NCI-H2171 (cell line): ENCODE data around the gene SH3GLB1.

Source experiments
- DNase-seq: peaks from one replicate; lab custom pipeline; 2025; lab: John Stamatoyannopoulos, UW

Gene SH3GLB1

GRCh38 chr1:86774305-86775295, 70.2 kb downstream of the SH3GLB1 start:
- DNase-seq: peak; percentile 32

DNA sequence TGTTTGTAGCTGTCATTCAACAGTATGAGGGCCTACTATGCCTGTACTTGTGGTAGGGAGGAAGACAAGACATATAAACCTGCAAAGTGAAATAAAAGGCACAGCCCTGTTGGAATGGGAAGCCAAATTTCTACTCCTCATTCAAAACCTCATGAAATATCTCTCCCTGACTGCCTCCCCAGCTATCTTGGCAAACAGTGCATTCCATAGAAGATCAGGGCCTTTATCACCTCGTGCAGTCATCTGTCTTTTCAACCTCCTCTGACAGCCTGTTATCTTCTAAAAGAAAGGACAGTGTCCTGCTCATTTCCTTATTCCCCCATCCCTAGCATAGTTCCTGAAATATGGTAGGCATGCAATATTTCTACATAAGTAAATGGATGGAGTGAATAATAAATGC, 71.0 kb downstream of the SH3GLB1 start:
- no peak for DNase-seq

DNA sequence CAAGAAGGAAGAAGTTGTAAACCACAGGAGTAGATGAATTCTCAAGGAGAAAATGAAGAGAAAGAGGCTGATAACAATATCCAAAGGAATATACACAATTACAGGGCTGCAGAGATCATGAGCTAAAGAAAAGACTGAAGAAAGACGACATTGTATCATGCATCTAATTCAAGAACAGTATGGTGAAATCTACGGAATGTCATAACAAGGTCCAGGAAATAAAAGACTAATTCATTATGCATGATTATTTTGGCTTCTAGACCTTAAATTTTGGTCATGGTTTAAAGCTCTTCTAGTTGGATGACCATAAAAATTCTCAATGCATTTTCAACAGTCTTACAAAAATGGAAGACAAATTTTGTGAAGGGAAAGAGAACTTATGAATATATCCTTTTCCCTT, 71.7 kb downstream of the SH3GLB1 start:
- DNase-seq: no peak

- DNase-seq: no peak
These were observed 74.3 kb downstream of the SH3GLB1 start for GRCh38 chr1:86778569-86779239.

GRCh38 chr1:86779308-86780191, 75.2 kb downstream of the SH3GLB1 start:
- DNase-seq: peak; percentile 29

- DNase-seq: no peak
These were observed 78.1 kb downstream of the SH3GLB1 start for GRCh38 chr1:86782482-86782881.

DNA sequence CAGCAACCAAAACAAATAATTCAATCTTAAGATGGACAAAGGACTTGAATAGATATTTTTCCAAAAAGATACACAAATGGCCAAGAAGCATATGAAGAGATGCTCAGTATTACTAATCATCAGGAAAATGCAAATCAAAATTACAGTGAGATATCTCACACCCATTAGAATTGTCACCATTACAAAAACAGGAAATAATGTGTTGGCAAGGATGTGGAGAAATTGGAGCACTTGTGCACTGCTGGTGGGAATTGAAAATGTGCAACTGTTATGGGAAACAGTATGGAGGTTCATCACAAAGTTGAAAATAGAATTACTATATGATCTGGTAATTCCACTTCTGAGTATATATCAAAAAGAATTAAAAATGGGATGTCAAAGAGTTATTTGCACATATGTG, 83.2 kb downstream of the SH3GLB1 start:
- no peak for DNase-seq

DNA sequence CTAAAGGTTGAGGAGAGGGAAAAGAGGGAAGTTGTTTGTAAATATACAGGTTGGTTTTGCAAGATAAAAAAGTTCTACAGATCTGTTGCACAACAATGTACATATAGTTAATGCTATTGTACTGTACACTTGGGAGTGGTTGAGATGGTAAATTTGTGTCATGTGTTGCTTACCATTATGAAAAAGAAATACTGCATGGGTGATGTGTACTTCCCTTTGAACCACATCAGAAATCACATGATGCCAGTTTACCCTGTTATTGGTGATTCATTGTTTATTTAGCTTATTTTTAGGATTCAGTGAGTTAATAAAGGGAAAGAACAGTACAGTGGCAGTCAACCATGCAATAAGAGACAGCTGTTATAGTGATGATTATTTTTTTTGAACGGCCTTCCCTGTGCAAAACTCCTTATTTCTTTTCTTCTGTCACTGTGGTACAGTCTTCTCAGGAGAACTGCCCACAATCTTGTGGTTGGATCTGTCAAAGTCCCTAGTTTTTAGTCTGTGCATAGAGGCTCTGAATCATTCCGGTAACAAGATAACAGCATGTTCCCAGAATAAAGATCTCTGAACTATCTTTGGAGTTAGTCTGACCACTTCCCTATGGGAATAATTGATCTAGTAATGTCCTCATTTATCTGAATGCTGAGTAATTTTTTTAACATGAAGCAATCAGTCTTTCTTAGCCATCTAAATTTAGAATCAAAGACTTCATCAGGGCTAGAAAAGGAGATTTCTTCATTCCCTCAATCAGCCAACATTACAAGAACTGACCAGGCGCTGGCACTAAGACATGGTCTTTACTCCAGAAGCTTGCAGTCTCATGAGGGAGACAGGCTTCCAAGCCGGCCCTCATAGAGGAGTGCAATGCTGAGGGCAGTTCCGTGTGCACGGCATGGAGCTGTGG, 84.2 kb downstream of the SH3GLB1 start:
- DNase-seq: no peak

- no peak for DNase-seq
These were observed 90.9 kb downstream of the SH3GLB1 start for GRCh38 chr1:86795316-86795715.
